Kidney epithelial cell (primary cell): Measurements from ENCODE around the gene TNFRSF1B. TPM values are rescaled to one million over a fixed set of nuclear protein-coding genes. Genes with fewer than 3 reads are reported as not detected.

Experiments used
- DNase-seq: peaks from one replicate; pipeline ENCODE4 v3.0.0-alpha.2; 2010; ENCODE audit warnings: low read depth
- H3K27me3 ChIP-seq: 2 replicates; pipeline ENCODE4 v1.6.0; 2011; ENCODE audit warnings: low read length; ENCODE audit not compliant: control insufficient read depth, insufficient read depth
- H3K36me3 ChIP-seq: 2 replicates; pipeline ENCODE4 v1.5.1; 2011; ENCODE audit warnings: low read length; ENCODE audit not compliant: control insufficient read depth, insufficient read depth
- H3K4me3 ChIP-seq: 2 replicates; pipeline ENCODE4 v1.5.1; 2011; ENCODE audit warnings: low read depth, mild to moderate bottlenecking, control low read depth, low read length
- CTCF ChIP-seq: IDR thresholded peaks from 2 replicates; pipeline ENCODE4 v1.5.1; 2011; ENCODE audit warnings: mild to moderate bottlenecking, moderate library complexity, low read length, control low read depth, inconsistent platforms; ENCODE audit not compliant: insufficient read depth, poor library complexity, severe bottlenecking
- total RNA-seq: library from RNA; depleted of rRNA; stranded (reverse); fragments of >200 nt; gene quantifications from 2 replicates; pipeline ENCODE4 v1.2.3, GENCODE V29; 2015

TNFRSF1B gene
- total RNA-seq, 1 donor from 2014 or later = 0.21 TPM

GRCh38 chr1:12159816-12160215, 7.0 kb upstream of the TNFRSF1B start:
- no peak overlapping the region for H3K4me3 ChIP-seq
- no peak for DNase-seq
- peaks cover under 1% of the 10 kb centered on the region for H3K27me3 ChIP-seq
- H3K36me3 ChIP-seq = no peaks in the 10 kb centered on the region
- TF ChIP-seq CTCF = no peak

DNA sequence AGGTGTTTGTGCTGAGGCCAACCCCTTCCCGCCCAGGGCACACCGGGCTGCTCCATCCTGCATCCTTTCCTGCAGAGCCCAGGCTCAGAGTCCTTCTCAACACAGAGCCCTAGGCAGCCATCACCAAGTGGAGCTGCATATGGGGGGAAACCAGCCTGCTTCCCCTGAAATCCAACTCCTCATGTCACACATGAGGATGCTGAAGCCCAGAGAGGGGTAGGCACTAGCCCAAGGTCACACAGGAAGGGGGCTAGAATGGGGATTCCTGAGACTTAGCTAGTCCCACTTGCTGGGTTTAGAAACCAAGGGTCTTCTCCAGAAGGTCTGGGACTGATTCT, 5.5 kb upstream of the TNFRSF1B start:
- H3K4me3 ChIP-seq = no peak overlapping the region
- H3K36me3 ChIP-seq = no peaks in the 10 kb centered on the region
- peaks cover 5% of the 10 kb centered on the region for H3K27me3 ChIP-seq
- DNase-seq = no peak
- TF ChIP-seq CTCF = no peak

DNA sequence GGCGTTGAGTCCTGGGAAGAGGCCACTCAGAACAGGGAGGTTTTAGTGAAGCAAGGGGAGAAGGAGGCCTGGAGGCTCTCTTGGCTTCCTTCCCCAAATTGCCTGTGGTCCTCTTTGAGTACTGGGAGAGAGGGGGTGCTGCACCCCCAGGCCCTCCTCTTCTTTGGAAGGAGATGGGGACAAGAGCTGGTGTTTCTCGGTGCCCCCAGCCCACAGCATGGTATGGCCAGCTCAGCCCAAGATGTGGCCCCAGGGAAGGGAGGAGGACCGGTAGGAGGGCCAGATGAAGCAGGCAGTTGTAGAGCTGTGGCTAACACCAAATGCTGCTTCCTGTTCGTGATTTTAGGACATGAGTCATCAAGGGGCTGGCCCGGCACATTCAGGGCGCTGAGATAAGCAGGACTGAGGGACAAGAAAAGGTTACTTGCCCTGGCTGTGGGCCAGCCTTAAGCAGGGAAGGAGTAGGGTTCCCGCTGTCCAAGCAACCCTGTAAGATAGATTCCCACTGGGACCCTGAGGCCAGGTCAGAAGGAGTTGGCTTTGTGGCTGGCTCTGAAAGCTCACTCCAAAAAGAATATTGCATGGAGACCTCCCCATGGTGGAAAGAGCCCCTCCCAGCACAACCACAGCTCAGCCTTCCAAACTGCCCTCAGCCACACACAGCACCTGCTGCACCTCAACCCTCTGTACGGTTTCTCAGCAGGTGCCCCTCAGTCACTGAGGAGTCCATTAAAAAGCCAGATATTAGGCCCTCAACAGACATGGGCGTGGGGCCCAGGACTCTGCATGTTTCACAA, 4.9 kb upstream of the TNFRSF1B start:
- DNase-seq = no peak
- no peak overlapping the region for H3K4me3 ChIP-seq

DNA sequence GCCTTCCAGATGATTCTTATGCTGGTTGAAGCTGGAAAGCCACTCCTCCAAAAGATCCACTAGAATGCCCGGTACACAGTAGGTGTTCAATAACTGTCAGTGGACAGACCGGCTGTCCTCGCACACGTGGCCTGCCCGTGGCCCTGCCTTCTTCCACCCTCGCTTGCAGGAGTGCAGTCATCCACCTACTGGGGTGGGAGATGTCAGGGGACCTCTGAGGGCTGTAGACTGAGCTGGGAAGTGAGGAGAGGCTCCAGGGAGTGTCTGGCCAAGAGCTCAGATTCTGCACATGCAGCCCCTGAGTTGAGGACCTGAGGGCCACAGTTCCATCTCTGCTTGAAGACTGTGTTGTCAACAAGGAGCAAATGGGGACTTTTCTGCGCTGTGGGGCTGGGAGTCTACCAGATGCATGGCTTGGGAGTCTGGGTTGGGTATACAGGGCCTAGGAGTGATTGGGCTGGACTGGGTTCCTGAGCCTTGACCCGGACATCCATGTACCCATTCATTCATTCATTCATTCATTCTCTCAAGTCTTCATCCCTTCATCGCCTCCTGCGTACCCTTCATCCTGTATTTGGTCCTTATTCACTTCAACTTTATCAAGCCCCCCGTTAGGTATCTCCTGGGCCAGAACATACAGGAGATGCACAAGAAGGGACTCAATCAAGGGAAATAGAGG, 4.2 kb upstream of the TNFRSF1B start:
- no peak for DNase-seq
- no peak for TF ChIP-seq CTCF
- Histone ChIP-seq H3K36me3 (no peaks in the 10 kb centered on the region), H3K4me3 (no peak overlapping the region), H3K27me3 (peaks cover 17% of the 10 kb centered on the region)

More for the DNA sequence above, 4.9 kb upstream of the TNFRSF1B start:
- H3K36me3 ChIP-seq = no peaks in the 10 kb centered on the region
- peaks cover 9% of the 10 kb centered on the region for H3K27me3 ChIP-seq
- no peak for TF ChIP-seq CTCF

GRCh38 chr1:12163210-12163609, 3.6 kb upstream of the TNFRSF1B start:
- TF ChIP-seq CTCF = no peak
- Histone ChIP-seq H3K36me3 (no peaks in the 10 kb centered on the region), H3K4me3 (no peak overlapping the region), H3K27me3 (peaks cover 23% of the 10 kb centered on the region)
- no peak for DNase-seq
